GM20000 (cell line): ENCODE results near the gene DENND1A.

ENCODE experiments used
- DNase-seq: peaks from one replicate; pipeline ENCODE4 v3.0.0; 2012; ENCODE audit warnings: low spot score
- CTCF ChIP-seq: IDR thresholded peaks from 2 replicates; pipeline ENCODE4 v1.5.1; 2012; ENCODE audit warnings: mild to moderate bottlenecking, control low read depth; ENCODE audit errors: extremely low read depth, missing control alignments

The DENND1A gene

GRCh38 chr9:123658792-123659191 lies 271.1 kb downstream of the DENND1A start:
- TF ChIP-seq CTCF = no peak
- DNase-seq = peak; percentile 23

GRCh38 chr9:123657941-123658340 lies 272.0 kb downstream of the DENND1A start:
- no peak for DNase-seq
- TF ChIP-seq CTCF = no peak

GRCh38 chr9:123657099-123657498 lies 272.8 kb downstream of the DENND1A start:
- no peak for TF ChIP-seq CTCF
- no peak for DNase-seq

GRCh38 chr9:123656565-123656964 lies 273.4 kb downstream of the DENND1A start:
- TF ChIP-seq CTCF = no peak
- DNase-seq = no peak

GRCh38 chr9:123655681-123656423 lies 274.1 kb downstream of the DENND1A start:
- no peak for TF ChIP-seq CTCF

GRCh38 chr9:123654994-123655637 lies 274.8 kb downstream of the DENND1A start:
- no peak for TF ChIP-seq CTCF
- no peak for DNase-seq

More at GRCh38 chr9:123655681-123656423, 274.1 kb downstream of the DENND1A start:
- no peak for DNase-seq

GRCh38 chr9:123654218-123654993 lies 275.5 kb downstream of the DENND1A start:
- no peak for TF ChIP-seq CTCF
- no peak for DNase-seq
